Central memory CD8-positive, alpha-beta T cell (primary cell): ENCODE measurements around the gene NLGN3.

ENCODE experiments used
- ATAC-seq: fragments of 150-1000 bp; cut with Tn5 transposase; replicated peaks from 2 replicates; pipeline ENCODE4 v1.10.0; 2022; ENCODE audit warnings: mild to moderate bottlenecking, moderate FRiP score, moderate number of reproducible peaks; ENCODE audit not compliant: poor library complexity, severe bottlenecking; ENCODE audit errors: extremely low read depth
- DNase-seq, 2 donors: peaks; one replicate each; pipeline ENCODE4 v3.0.0; 2021; ENCODE audit warnings: low spot score in 2 of 2
- H3K27ac Mint-ChIP-seq: one replicate; pipeline ENCODE4 v1.8.0; 2022; ENCODE audit warnings: low read depth, mild to moderate bottlenecking, moderate library complexity, mixed read lengths
- H3K27me3 Mint-ChIP-seq: one replicate; pipeline ENCODE4 v1.8.0; 2022; ENCODE audit warnings: mixed read lengths
- H3K36me3 Mint-ChIP-seq: one replicate; pipeline ENCODE4 v1.8.0; 2022; ENCODE audit warnings: mild to moderate bottlenecking, moderate library complexity, mixed read lengths; ENCODE audit not compliant: insufficient read depth
- H3K4me1 Mint-ChIP-seq: one replicate; pipeline ENCODE4 v1.8.0; 2022; ENCODE audit warnings: mixed read lengths
- H3K4me3 Mint-ChIP-seq: one replicate; pipeline ENCODE4 v1.8.0; 2022; ENCODE audit warnings: mild to moderate bottlenecking, moderate library complexity, mixed read lengths
- H3K9me3 Mint-ChIP-seq: one replicate; pipeline ENCODE4 v1.8.0; 2022; ENCODE audit warnings: mixed read lengths

Gene NLGN3

GRCh38 chrX:71214604-71215337 lies 70.1 kb downstream of the NLGN3 start:
- H3K27me3 Mint-ChIP-seq = no peaks in the 10 kb centered on the region
- no peak for ATAC-seq

GRCh38 chrX:71215338-71215912 lies 70.8 kb downstream of the NLGN3 start:
- DNase-seq = no peak
- no peaks in the 10 kb centered on the region for H3K36me3 Mint-ChIP-seq
- ATAC-seq = no peak
- H3K4me1 Mint-ChIP-seq = peaks cover 6% of the 10 kb centered on the region
- no peak overlapping the region for H3K4me3 Mint-ChIP-seq
- H3K9me3 Mint-ChIP-seq = no peaks in the 10 kb centered on the region
- no peaks in the 10 kb centered on the region for H3K27me3 Mint-ChIP-seq
- no peak overlapping the region for H3K27ac Mint-ChIP-seq

More at GRCh38 chrX:71214604-71215337, 70.1 kb downstream of the NLGN3 start:
- H3K4me1 Mint-ChIP-seq = peaks cover 6% of the 10 kb centered on the region
- DNase-seq = no peak
- no peak overlapping the region for H3K4me3 Mint-ChIP-seq
- H3K36me3 Mint-ChIP-seq = no peaks in the 10 kb centered on the region
- no peak overlapping the region for H3K27ac Mint-ChIP-seq
- no peaks in the 10 kb centered on the region for H3K9me3 Mint-ChIP-seq

- H3K27ac Mint-ChIP-seq = no peak overlapping the region
- H3K9me3 Mint-ChIP-seq = no peaks in the 10 kb centered on the region
- no peak overlapping the region for H3K4me3 Mint-ChIP-seq
Measured at GRCh38 chrX:71216485-71216884, 71.8 kb downstream of the NLGN3 start.

GRCh38 chrX:71217298-71217697 lies 72.7 kb downstream of the NLGN3 start:
- no peak for ATAC-seq
- Mint-ChIP-seq H3K36me3 (no peaks in the 10 kb centered on the region), H3K27ac (no peak overlapping the region), H3K27me3 (no peaks in the 10 kb centered on the region), H3K9me3 (no peaks in the 10 kb centered on the region), H3K4me3 (no peak overlapping the region), H3K4me1 (peaks cover 6% of the 10 kb centered on the region)
- DNase-seq = no peak

More at GRCh38 chrX:71216485-71216884, 71.8 kb downstream of the NLGN3 start:
- Mint-ChIP-seq H3K27me3 (no peaks in the 10 kb centered on the region), H3K4me1 (peaks cover 6% of the 10 kb centered on the region), H3K36me3 (no peaks in the 10 kb centered on the region)
- DNase-seq (no peak), ATAC-seq (no peak)
